ENCODE measurements around the gene GSG1. TPM values are rescaled to one million over a fixed set of nuclear protein-coding genes. Genes with fewer than 3 reads are reported as not detected.

GSG1 gene
- total and polyA plus RNA-seq, 2 of the 8 experiments (the other 6 are each of a cell fraction or from before 2014, with no cell fraction given), result 0.89 to 1.4 TPM

DNA sequence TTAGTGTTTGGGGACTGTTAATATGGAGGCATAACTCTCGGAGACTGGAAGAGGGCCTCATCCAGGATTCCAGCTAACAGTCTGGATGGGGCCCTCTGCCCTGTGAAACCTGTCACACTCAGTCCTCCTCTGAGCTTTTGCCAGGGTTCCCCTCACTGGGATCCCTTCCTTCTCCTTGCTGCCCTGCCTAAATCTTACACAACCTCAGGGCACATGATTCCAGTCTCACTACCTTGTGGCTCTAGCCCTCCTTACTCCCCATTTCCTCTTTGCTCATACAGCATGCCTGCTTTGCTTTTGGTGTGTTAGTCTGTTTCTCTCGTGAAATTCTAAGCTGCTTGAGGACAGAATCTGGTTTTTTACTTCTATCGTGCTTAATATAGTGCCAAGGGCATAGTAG, 942 bp upstream of the GSG1 start:
- Histone ChIP-seq H3K4me1 (replicated peaks in 1 of 4; ENCODE audit: control insufficient read depth in 3 of 4, insufficient read depth in 4 of 4, low read length in 3 of 4) (peaks cover 5 to 18% (median 9%) of the 10 kb centered on the region in 4 experiments; a peak in 6 of 7 replicates), H3K4me2 (ENCODE audit: insufficient read depth in 1 of 2, low read depth in 2 of 2, low read length in 2 of 2) (no peak overlapping the region), H4K20me1 (replicated peaks in 1 of 2; ENCODE audit: control insufficient read depth in 1 of 2, insufficient read depth in 2 of 2, low read length in 2 of 2) (no peaks in the 10 kb centered on the region), H3K27ac (ENCODE audit: low read depth, low read length) (no peak overlapping the region), H4K8ac (ENCODE audit: extremely low read depth, insufficient read depth, low read length) (no peak overlapping the region), H3K18ac (ENCODE audit: extremely low read depth, low read length) (no peak overlapping the region), H3K4ac (replicated peaks; ENCODE audit: insufficient read length, low read depth, low read length) (peak overlapping the region; percentile 70), H2BK120ac (replicated peaks; ENCODE audit: low read depth, low read length) (no peak overlapping the region), H3K27me3 (replicated peaks in 1 of 4; ENCODE audit: control insufficient read depth in 3 of 4, extremely low read depth in 1 of 4, insufficient read depth in 3 of 4, low read length in 3 of 4) (no peaks in the 10 kb centered on the region), H3K14ac (ENCODE audit: insufficient read length) (no peak overlapping the region), H3K9ac (replicated peaks in 1 of 4; ENCODE audit: extremely low read depth in 1 of 4, low read depth in 3 of 4, low read length in 3 of 4) (no peak overlapping the region), H2BK5ac (ENCODE audit: low read depth, low read length) (no peak overlapping the region), H2AFZ (ENCODE audit: low read length) (no peak overlapping the region), H3K23ac (ENCODE audit: insufficient read length) (no peak overlapping the region), H3K79me1 (ENCODE audit: low read depth, low read length) (no peaks in the 10 kb centered on the region), H2BK15ac (ENCODE audit: low read length) (no peak overlapping the region), H3K79me2 (ENCODE audit: control insufficient read depth in 1 of 2, insufficient read depth in 2 of 2, low read length in 2 of 2) (no peaks in the 10 kb centered on the region), H3K4me3 (ENCODE audit: extremely low read depth in 1 of 4, insufficient read depth in 2 of 4, low read depth in 3 of 4, low read length in 4 of 4) (no peak overlapping the region), H2BK20ac (ENCODE audit: low read length) (no peak overlapping the region), H2BK12ac (ENCODE audit: low read depth, low read length) (no peak overlapping the region), H4K5ac (ENCODE audit: insufficient read length, low read depth, low read length) (no peak overlapping the region), H4K91ac (replicated peaks; ENCODE audit: insufficient read length, low read length) (peak overlapping the region; percentile 48), H3K23me2 (ENCODE audit: low read depth, low read length) (peaks cover 9% of the 10 kb centered on the region; the same call in 1 of the 2 replicates), H2AK5ac (ENCODE audit: low read depth, low read length) (no peak overlapping the region), H3K56ac (replicated peaks; ENCODE audit: insufficient read length, low read depth, low read length) (no peak overlapping the region), H3K36me3 (ENCODE audit: control insufficient read depth in 2 of 4, insufficient read depth in 4 of 4, low read length in 3 of 4) (no peaks in the 10 kb centered on the region), H3K9me3 (ENCODE audit: insufficient read depth in 2 of 2, low read depth in 1 of 2, low read length in 1 of 2) (0 out of 4 replicates have a peak, but pooled peaks cover 0 to 5% of the 10 kb centered on the region in 2 experiments)
- DNase-seq (ENCODE audit: low read depth in 1 of 2, low spot score in 2 of 2) (no peak), FAIRE-seq (no peak)
- ChIA-PET CTCF (ENCODE audit: partially characterized antibody) (interaction anchor here (0.6 to 2.0 kb wide), 7 partner anchors 10 to 164 kb away, joined by 3 to 7 read pairs (median 3); no protein-coding TSS in a partner anchor), POLR2A (ENCODE audit: partially characterized antibody) (interaction anchor here (0.6 to 0.8 kb wide), 2 partner anchors 9 to 59 kb away, joined by 3 to 4 read pairs; no protein-coding TSS in a partner anchor)
- TF ChIP-seq CHD2 (IDR thresholded peaks at IDR 0.05; ENCODE audit: low read length), result no peak
- TF ChIP-seq HDAC6 (IDR thresholded peaks at IDR 0.05; ENCODE audit: low read depth, low read length), result no peak
- TF ChIP-seq BCL11A (IDR thresholded peaks at IDR 0.05; ENCODE audit: low read depth in 2 of 2, low read length in 2 of 2), result no peak
- TF ChIP-seq EP300 (IDR thresholded peaks at IDR 0.05; ENCODE audit: borderline replicate concordance in 1 of 2, low read depth in 2 of 2, low read length in 2 of 2), result no peak
- no peak for TF ChIP-seq SUZ12 (IDR thresholded peaks at IDR 0.05; ENCODE audit: low read length)
- TF ChIP-seq, protein P1, sequence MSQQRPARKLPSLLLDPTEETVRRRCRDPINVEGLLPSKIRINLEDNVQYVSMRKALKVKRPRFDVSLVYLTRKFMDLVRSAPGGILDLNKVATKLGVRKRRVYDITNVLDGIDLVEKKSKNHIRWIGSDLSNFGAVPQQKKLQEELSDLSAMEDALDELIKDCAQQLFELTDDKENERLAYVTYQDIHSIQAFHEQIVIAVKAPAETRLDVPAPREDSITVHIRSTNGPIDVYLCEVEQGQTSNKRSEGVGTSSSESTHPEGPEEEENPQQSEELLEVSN (IDR thresholded peaks at IDR 0.05), result no peak
- no peak for TF ChIP-seq MAFK (IDR thresholded peaks at IDR 0.05; ENCODE audit: low read depth, low read length)
- WGBS, 2 experiments (ENCODE audit: extremely low coverage in 1 of 2, insufficient coverage in 1 of 2, insufficient read length in 1 of 2, insufficient replicate concordance in 2 of 2, low coverage in 1 of 2, low lambda C conversion rate in 2 of 2, missing lambda C conversion rate in 1 of 2), result 94% methylated on average over 3 of the region's 3 CpGs; no CpG with 5 or more reads in 1 of the 2 experiments

Data from H1 (cell line).